PC-9 (cell line): Measurements from ENCODE around the gene MYOC.

Experiments
- CTCF ChIP-seq: fragments of 200-600 bp; sonication (generic); conservative IDR thresholded peaks from 2 replicates; pipeline ENCODE4 v1.6.1; 2017; ENCODE audit warnings: mixed run types, antibody characterized with exemption, mild to moderate bottlenecking, moderate library complexity
- EZH2 ChIP-seq: fragments of 200-600 bp; sonication (generic); IDR thresholded peaks from 2 replicates; pipeline ENCODE4 v1.8.0; 2017; ENCODE audit warnings: antibody characterized with exemption, low read depth

GRCh38 chr1:171670739-171671138 lies 18.3 kb upstream of the MYOC start:
- no peak for TF ChIP-seq CTCF
- no peak for TF ChIP-seq EZH2
